ENCODE results near the gene NELL1.

NELL1 gene

DNA sequence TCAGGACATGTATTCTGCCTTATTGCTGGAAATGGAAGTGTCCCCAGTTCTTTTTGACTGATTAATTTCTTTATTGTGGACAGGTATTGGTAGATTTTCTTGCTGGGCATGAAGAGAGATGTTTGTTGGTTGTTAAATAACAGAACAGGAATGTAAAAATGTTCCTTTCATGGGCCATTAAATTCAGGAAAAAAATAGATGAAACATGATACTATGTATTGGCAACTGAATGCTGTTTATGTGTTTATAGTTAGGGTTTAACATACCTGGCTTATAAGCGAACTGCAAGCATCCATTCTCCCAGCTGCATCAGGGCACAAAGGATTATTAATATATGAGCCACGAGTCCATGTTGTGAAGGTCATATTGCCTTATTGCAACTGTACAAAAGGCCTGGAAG is 368.5 kb downstream of the NELL1 start:
- no peak for FAIRE-seq
- no peak for TF ChIP-seq TAF1 (IDR thresholded peaks at IDR 0.05; ENCODE audit: low read depth, low read length)
- TF ChIP-seq PAX5 (IDR thresholded peaks at IDR 0.05; ENCODE audit: insufficient read depth, low read length, severe bottlenecking), result no peak
- TF ChIP-seq POLR2A (IDR thresholded peaks at IDR 0.05; ENCODE audit: low read depth, low read length), result no peak
- TF ChIP-seq SPI1 (IDR thresholded peaks at IDR 0.05; ENCODE audit: low read depth, low read length), result no peak
- TF ChIP-seq POLR2AphosphoS5 (IDR thresholded peaks at IDR 0.05; ENCODE audit: low read depth, low read length), result no peak
- no peak for TF ChIP-seq POU2F2 (IDR thresholded peaks at IDR 0.05; ENCODE audit: low read depth, low read length)
- DNase-seq (ENCODE audit: insufficient read length, low spot score), result no peak

DNA sequence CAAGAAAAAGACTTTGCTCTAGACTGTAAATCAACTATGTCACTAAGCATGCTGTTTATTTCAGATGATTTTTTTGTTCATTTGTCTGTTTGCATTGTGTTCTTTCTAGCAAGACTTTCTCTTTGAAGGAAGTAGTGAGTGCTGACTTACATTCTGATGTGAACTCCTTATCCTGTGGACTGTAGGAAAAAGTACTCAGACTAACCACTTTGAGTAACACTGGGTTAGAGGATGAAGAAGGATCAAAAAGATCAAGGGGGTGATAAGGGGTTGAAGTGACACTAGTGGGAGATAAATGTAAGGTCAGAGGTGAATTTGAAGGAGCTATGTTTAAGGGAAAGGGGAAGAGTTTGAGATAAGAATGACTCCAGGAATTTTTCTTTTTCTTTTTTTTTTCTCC is 369.4 kb downstream of the NELL1 start:
- no peak for FAIRE-seq
- TF ChIP-seq TAF1 (IDR thresholded peaks at IDR 0.05; ENCODE audit: low read depth, low read length) (no peak), POU2F2 (IDR thresholded peaks at IDR 0.05; ENCODE audit: low read depth, low read length) (no peak), PAX5 (IDR thresholded peaks at IDR 0.05; ENCODE audit: insufficient read depth, low read length, severe bottlenecking) (no peak), SPI1 (IDR thresholded peaks at IDR 0.05; ENCODE audit: low read depth, low read length) (no peak), POLR2AphosphoS5 (IDR thresholded peaks at IDR 0.05; ENCODE audit: low read depth, low read length) (no peak), POLR2A (IDR thresholded peaks at IDR 0.05; ENCODE audit: low read depth, low read length) (no peak)
- DNase-seq (ENCODE audit: insufficient read length, low spot score), result no peak

DNA sequence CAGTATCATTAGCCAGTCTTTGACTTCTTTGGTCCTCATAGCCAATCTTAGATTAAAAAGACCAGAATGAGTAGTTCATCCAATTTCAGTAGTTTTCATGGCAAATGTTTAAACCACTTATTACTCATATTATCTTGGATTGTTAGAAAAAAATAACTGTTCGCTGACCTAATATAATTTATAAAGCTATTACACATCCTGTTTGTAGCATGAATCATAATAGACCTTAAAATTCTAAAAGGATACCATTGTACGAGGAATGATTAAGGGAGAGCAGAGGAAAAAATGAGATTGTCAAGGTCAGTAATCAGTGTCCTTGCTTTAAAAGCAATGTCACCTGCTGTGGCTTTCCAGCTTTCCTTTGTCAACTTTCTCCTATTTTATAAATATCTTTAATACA is 371.2 kb downstream of the NELL1 start:
- DNase-seq (ENCODE audit: insufficient read length, low spot score), result no peak
- TF ChIP-seq POLR2A (IDR thresholded peaks at IDR 0.05; ENCODE audit: low read depth, low read length), result no peak
- no peak for FAIRE-seq

DNA sequence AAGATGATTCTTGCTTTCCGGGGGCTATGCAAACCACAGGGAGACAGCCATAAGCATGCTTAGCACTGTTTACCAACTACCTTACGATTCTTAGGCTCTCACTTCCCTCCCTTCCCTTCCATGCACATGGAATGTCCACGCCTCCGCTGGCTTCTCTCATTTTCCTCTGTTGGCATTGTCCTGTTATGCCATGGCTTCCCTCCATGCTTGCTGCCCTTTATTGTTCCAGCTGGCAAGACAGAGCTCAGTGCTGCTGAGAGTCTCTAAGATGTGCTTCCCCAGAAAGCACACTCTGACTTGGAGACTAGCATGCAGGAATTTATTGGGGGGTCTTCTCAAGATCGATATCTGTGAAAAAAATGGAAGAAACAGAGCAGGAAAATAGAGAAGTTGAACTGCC is 379.2 kb downstream of the NELL1 start:
- FAIRE-seq (no peak), DNase-seq (ENCODE audit: insufficient read length, low spot score) (no peak)
- TF ChIP-seq POLR2AphosphoS5 (IDR thresholded peaks at IDR 0.05; ENCODE audit: low read depth, low read length) (no peak), TAF1 (IDR thresholded peaks at IDR 0.05; ENCODE audit: low read depth, low read length) (no peak), SPI1 (IDR thresholded peaks at IDR 0.05; ENCODE audit: low read depth, low read length) (no peak), POU2F2 (IDR thresholded peaks at IDR 0.05; ENCODE audit: low read depth, low read length) (no peak), POLR2A (IDR thresholded peaks at IDR 0.05; ENCODE audit: low read depth, low read length) (no peak)

DNA sequence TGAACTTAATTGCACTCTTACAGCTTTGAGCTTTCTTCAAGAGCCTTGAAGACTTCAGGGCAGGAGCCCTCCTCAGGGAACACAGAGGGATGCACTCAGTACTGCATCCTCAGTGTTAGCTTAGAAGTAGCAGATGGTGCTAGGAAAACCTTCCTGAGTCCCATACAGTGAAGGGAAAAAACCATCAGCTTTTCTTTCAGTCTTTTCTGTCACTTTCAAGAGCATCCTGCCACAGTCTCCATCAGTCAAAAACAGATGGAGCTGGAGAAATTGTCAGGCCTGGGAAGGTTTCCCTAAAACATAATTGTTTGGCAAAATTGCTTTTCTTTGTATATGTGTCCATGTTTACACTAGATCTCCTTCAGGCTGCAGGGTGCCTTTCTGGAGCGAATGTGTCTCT is 384.1 kb downstream of the NELL1 start:
- DNase-seq (ENCODE audit: insufficient read length, low spot score), result no peak
- TF ChIP-seq POLR2A (IDR thresholded peaks at IDR 0.05; ENCODE audit: low read depth, low read length) (no peak), PAX5 (IDR thresholded peaks at IDR 0.05; ENCODE audit: insufficient read depth, low read length, severe bottlenecking) (no peak)
- no peak for FAIRE-seq

DNA sequence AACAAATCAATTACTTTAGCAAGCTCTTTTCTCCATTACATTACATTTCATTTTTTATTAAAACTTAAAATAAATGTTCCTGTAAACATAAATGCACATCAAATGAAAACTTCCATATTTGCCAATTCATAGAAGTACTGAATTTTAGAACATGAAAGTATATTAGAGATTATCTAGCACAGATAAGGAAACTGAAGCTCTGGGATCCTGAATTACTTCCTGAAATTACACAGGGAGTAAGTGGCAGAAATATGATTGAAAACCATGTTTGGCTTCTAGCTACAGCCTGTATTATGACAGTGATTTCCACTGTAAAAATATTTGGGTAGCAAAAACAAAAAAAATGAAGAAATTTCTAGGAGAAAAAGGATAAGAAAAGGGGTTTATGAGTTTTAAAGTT is 387.3 kb downstream of the NELL1 start:
- no peak for DNase-seq (ENCODE audit: insufficient read length, low spot score)
- no peak for FAIRE-seq
- TF ChIP-seq TAF1 (IDR thresholded peaks at IDR 0.05; ENCODE audit: low read depth, low read length) (no peak), POLR2AphosphoS5 (IDR thresholded peaks at IDR 0.05; ENCODE audit: low read depth, low read length) (no peak), POU2F2 (IDR thresholded peaks at IDR 0.05; ENCODE audit: low read depth, low read length) (no peak), POLR2A (IDR thresholded peaks at IDR 0.05; ENCODE audit: low read depth, low read length) (no peak), PAX5 (IDR thresholded peaks at IDR 0.05; ENCODE audit: insufficient read depth, low read length, severe bottlenecking) (no peak), SPI1 (IDR thresholded peaks at IDR 0.05; ENCODE audit: low read depth, low read length) (no peak)

DNA sequence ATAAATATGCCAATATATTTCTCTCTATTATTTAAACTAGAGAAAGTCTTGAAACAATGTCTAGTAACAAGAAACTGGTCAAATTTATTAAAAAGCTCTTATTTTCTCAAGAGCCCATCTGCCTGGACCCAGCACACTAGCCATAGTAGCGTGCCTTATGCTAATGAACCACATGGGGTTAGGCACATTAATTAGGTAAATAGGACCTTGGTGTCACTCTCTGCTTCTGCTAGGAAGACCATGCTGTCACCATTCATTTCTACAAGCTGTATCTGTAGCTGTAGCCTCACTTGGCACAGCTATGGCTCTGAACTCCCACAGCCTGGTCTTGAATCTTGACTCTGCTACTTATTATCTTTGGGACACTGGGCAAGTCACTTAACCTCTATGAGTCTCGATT is 390.5 kb downstream of the NELL1 start:
- TF ChIP-seq SPI1 (IDR thresholded peaks at IDR 0.05; ENCODE audit: low read depth, low read length) (no peak), TAF1 (IDR thresholded peaks at IDR 0.05; ENCODE audit: low read depth, low read length) (no peak), PAX5 (IDR thresholded peaks at IDR 0.05; ENCODE audit: insufficient read depth, low read length, severe bottlenecking) (no peak), POLR2A (IDR thresholded peaks at IDR 0.05; ENCODE audit: low read depth, low read length) (no peak), POU2F2 (IDR thresholded peaks at IDR 0.05; ENCODE audit: low read depth, low read length) (no peak), POLR2AphosphoS5 (IDR thresholded peaks at IDR 0.05; ENCODE audit: low read depth, low read length) (no peak)
- FAIRE-seq, result no peak
- DNase-seq (ENCODE audit: insufficient read length, low spot score), result no peak

DNA sequence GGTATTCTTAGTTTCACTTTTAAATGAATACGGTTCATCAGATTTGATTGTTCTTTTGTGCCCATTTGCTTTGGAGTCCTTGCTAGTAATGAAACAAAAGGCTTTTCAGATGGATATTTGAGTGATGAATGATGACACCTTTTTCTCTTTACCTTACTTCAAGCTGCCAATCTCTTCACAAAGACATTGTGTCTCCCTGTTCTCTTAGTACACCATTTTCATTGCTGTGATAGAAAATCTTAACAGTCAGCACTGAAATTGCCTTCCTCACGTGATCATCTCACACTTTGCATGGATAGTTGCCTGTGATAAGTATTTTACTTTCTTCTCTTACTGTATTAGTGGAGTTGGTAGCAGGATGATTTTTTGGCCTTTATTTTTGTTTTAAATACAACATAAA is 396.6 kb downstream of the NELL1 start:
- DNase-seq (ENCODE audit: insufficient read length, low spot score) (no peak), FAIRE-seq (no peak)
- TF ChIP-seq PAX5 (IDR thresholded peaks at IDR 0.05; ENCODE audit: insufficient read depth, low read length, severe bottlenecking) (no peak), POLR2A (IDR thresholded peaks at IDR 0.05; ENCODE audit: low read depth, low read length) (no peak), TAF1 (IDR thresholded peaks at IDR 0.05; ENCODE audit: low read depth, low read length) (no peak), SPI1 (IDR thresholded peaks at IDR 0.05; ENCODE audit: low read depth, low read length) (no peak), POU2F2 (IDR thresholded peaks at IDR 0.05; ENCODE audit: low read depth, low read length) (no peak), POLR2AphosphoS5 (IDR thresholded peaks at IDR 0.05; ENCODE audit: low read depth, low read length) (no peak)

DNA sequence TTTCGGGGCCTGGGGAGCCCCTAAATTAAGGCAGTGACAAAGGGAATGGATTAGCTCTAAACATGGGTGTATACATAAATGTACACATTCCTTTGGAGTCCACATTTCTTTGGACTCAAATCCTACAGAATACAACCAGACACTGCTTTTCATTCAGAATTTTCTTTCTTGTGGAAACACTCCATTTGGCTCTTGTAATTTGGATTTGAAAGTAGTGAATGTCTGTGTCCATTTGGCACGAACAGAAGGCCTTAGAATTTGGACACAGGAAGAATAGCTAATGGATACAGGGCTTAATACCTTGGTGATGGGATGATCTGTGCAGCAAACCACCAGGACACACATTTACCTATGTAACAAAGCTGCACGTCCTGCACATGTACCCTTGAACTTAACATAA is 399.5 kb downstream of the NELL1 start:
- DNase-seq (ENCODE audit: insufficient read length, low spot score) (no peak), FAIRE-seq (no peak)
- TF ChIP-seq POU2F2 (IDR thresholded peaks at IDR 0.05; ENCODE audit: low read depth, low read length) (no peak), TAF1 (IDR thresholded peaks at IDR 0.05; ENCODE audit: low read depth, low read length) (no peak), PAX5 (IDR thresholded peaks at IDR 0.05; ENCODE audit: insufficient read depth, low read length, severe bottlenecking) (no peak), POLR2A (IDR thresholded peaks at IDR 0.05; ENCODE audit: low read depth, low read length) (no peak), SPI1 (IDR thresholded peaks at IDR 0.05; ENCODE audit: low read depth, low read length) (no peak), POLR2AphosphoS5 (IDR thresholded peaks at IDR 0.05; ENCODE audit: low read depth, low read length) (no peak)

DNA sequence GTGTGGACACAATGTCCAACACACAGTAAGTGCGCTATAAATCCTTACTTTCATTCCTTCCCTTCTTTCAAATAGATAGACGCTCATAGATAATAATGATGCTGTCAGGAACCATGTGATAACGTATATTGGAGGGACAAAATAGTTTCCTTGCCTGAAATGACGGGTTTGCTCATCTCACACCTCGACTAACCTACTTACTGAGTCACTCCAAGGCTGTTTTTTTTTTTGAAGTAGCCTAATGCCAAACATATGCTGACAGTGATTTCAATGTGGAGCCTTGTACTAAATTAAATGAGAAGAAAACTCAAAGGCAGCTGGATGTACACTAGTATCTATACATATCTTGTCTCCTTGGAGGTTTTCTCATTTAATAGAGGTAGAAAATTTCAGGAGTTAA is 400.5 kb downstream of the NELL1 start:
- DNase-seq (ENCODE audit: insufficient read length, low spot score) (no peak), FAIRE-seq (no peak)
- TF ChIP-seq POLR2A (IDR thresholded peaks at IDR 0.05; ENCODE audit: low read depth, low read length) (no peak), POU2F2 (IDR thresholded peaks at IDR 0.05; ENCODE audit: low read depth, low read length) (no peak), POLR2AphosphoS5 (IDR thresholded peaks at IDR 0.05; ENCODE audit: low read depth, low read length) (no peak), PAX5 (IDR thresholded peaks at IDR 0.05; ENCODE audit: insufficient read depth, low read length, severe bottlenecking) (no peak), TAF1 (IDR thresholded peaks at IDR 0.05; ENCODE audit: low read depth, low read length) (no peak)

DNA sequence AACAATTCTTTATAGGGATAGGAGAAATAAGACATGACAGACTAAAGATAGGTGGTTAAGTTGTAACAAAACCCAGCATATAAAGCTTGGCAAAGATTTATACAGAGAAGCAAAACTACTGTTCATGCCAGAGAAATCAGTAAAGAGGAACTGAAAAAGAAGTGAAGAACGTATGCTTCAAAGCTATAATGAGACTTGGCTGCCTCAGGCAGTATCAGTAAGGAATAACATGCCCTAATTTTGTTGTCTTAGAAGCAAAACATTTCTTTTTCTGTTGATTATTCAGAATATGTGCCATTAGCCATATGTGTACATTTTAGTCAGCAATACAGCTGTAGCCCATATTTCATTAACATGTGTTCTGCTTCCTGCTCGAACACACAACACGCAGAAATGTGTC is 403.2 kb downstream of the NELL1 start:
- FAIRE-seq (no peak), DNase-seq (ENCODE audit: insufficient read length, low spot score) (no peak)
- no peak for TF ChIP-seq POU2F2 (IDR thresholded peaks at IDR 0.05; ENCODE audit: low read depth, low read length)
- no peak for TF ChIP-seq POLR2A (IDR thresholded peaks at IDR 0.05; ENCODE audit: low read depth, low read length)
- peak; percentile 92 for TF ChIP-seq SPI1 (IDR thresholded peaks at IDR 0.05; ENCODE audit: low read depth, low read length)
